Activated T-cell treated with anti-CD3 and anti-CD28 coated beads, Interleukin-2, amount 50 U/mL, for 24 hours (primary cell): ENCODE measurements around the gene TRAF2.

Experiments
- DNase-seq: peaks from one replicate; pipeline ENCODE4 v3.0.0-alpha.2; 2020
- H3K27ac Mint-ChIP-seq: 2 replicates; pipeline ENCODE4 v1.8.0; 2020; ENCODE audit warnings: mild to moderate bottlenecking, mixed read lengths
- H3K27me3 Mint-ChIP-seq: 2 replicates; pipeline ENCODE4 v1.8.0; 2020; ENCODE audit warnings: mixed read lengths
- H3K36me3 Mint-ChIP-seq: 2 replicates; pipeline ENCODE4 v1.8.0; 2020; ENCODE audit warnings: low read depth, mixed read lengths
- H3K4me1 Mint-ChIP-seq: 2 replicates; pipeline ENCODE4 v1.8.0; 2020; ENCODE audit warnings: low read depth, mixed read lengths
- H3K4me3 Mint-ChIP-seq: 2 replicates; pipeline ENCODE4 v1.8.0; 2020; ENCODE audit warnings: mild to moderate bottlenecking, moderate library complexity, mixed read lengths
- H3K9me3 Mint-ChIP-seq: 2 replicates; pipeline ENCODE4 v1.8.0; 2020; ENCODE audit warnings: mixed read lengths

TRAF2 gene

GRCh38 chr9:136851941-136852663, 34.2 kb upstream of the TRAF2 start, which contains the start of gene MAMDC4:
Gene MAMDC4 (plus strand): TSS chr9:136852346. CDS start chr9:136852417, 71 bp downstream.
- DNase-seq, result no peak
- H3K36me3 Mint-ChIP-seq, result peaks cover 26% of the 10 kb centered on the region
- H3K27ac Mint-ChIP-seq, result no peak within 1 kb of the TSS
- peaks cover 13% of the 10 kb centered on the region for H3K4me1 Mint-ChIP-seq
- H3K4me3 Mint-ChIP-seq, result no peak within 1 kb of the TSS
- no peaks in the 10 kb centered on the region for H3K9me3 Mint-ChIP-seq
- H3K27me3 Mint-ChIP-seq, result peaks cover 9% of the 10 kb centered on the region

GRCh38 chr9:136852664-136853595, 33.4 kb upstream of the TRAF2 start:
- H3K36me3 Mint-ChIP-seq, result peaks cover 25% of the 10 kb centered on the region

GRCh38 chr9:136853596-136854112, 32.7 kb upstream of the TRAF2 start:
- Mint-ChIP-seq H3K36me3 (peaks cover 23% of the 10 kb centered on the region), H3K4me1 (peaks cover 6% of the 10 kb centered on the region), H3K4me3 (no peak overlapping the region), H3K27ac (no peak overlapping the region), H3K27me3 (no peaks in the 10 kb centered on the region), H3K9me3 (no peaks in the 10 kb centered on the region)
- no peak for DNase-seq

More at GRCh38 chr9:136852664-136853595, 33.4 kb upstream of the TRAF2 start:
- DNase-seq, result no peak
- H3K27me3 Mint-ChIP-seq, result peaks cover 2% of the 10 kb centered on the region
- H3K9me3 Mint-ChIP-seq, result no peaks in the 10 kb centered on the region
- H3K27ac Mint-ChIP-seq, result no peak overlapping the region
- H3K4me1 Mint-ChIP-seq, result peaks cover 8% of the 10 kb centered on the region
- H3K4me3 Mint-ChIP-seq, result no peak overlapping the region

- Mint-ChIP-seq H3K36me3 (peaks cover 19% of the 10 kb centered on the region), H3K27me3 (no peaks in the 10 kb centered on the region), H3K9me3 (no peaks in the 10 kb centered on the region), H3K27ac (peak overlapping the region; percentile 18), H3K4me1 (peaks cover 6% of the 10 kb centered on the region), H3K4me3 (no peak overlapping the region)
- DNase-seq, result no peak
Measured at GRCh38 chr9:136854113-136854841, 32.0 kb upstream of the TRAF2 start.

GRCh38 chr9:136854842-136855460, 31.4 kb upstream of the TRAF2 start:
- Mint-ChIP-seq H3K27me3 (no peaks in the 10 kb centered on the region), H3K36me3 (peaks cover 16% of the 10 kb centered on the region), H3K27ac (peak overlapping the region; percentile 18), H3K4me1 (peaks cover 3% of the 10 kb centered on the region), H3K4me3 (no peak overlapping the region), H3K9me3 (no peaks in the 10 kb centered on the region)
- no peak for DNase-seq

- Mint-ChIP-seq H3K4me3 (no peak overlapping the region), H3K36me3 (peaks cover 16% of the 10 kb centered on the region), H3K27ac (no peak overlapping the region)
Measured at GRCh38 chr9:136855461-136856078, 30.7 kb upstream of the TRAF2 start.

GRCh38 chr9:136856079-136856476, 30.2 kb upstream of the TRAF2 start:
- Mint-ChIP-seq H3K4me1 (no peaks in the 10 kb centered on the region), H3K27me3 (no peaks in the 10 kb centered on the region), H3K36me3 (peaks cover 15% of the 10 kb centered on the region), H3K9me3 (no peaks in the 10 kb centered on the region), H3K4me3 (no peak overlapping the region), H3K27ac (no peak overlapping the region)
- DNase-seq, result no peak

More at GRCh38 chr9:136855461-136856078, 30.7 kb upstream of the TRAF2 start:
- H3K4me1 Mint-ChIP-seq, result no peaks in the 10 kb centered on the region
- no peak for DNase-seq
- H3K27me3 Mint-ChIP-seq, result no peaks in the 10 kb centered on the region
- no peaks in the 10 kb centered on the region for H3K9me3 Mint-ChIP-seq

GRCh38 chr9:136856541-136857141, 29.7 kb upstream of the TRAF2 start:
- Mint-ChIP-seq H3K9me3 (no peaks in the 10 kb centered on the region), H3K4me1 (no peaks in the 10 kb centered on the region), H3K27ac (no peak overlapping the region), H3K4me3 (no peak overlapping the region), H3K36me3 (peaks cover 14% of the 10 kb centered on the region), H3K27me3 (no peaks in the 10 kb centered on the region)
- DNase-seq, result no peak

GRCh38 chr9:136857166-136857565, 29.1 kb upstream of the TRAF2 start:
- no peaks in the 10 kb centered on the region for H3K4me1 Mint-ChIP-seq
- DNase-seq, result no peak
- H3K36me3 Mint-ChIP-seq, result peaks cover 17% of the 10 kb centered on the region
- no peaks in the 10 kb centered on the region for H3K9me3 Mint-ChIP-seq
- no peak overlapping the region for H3K27ac Mint-ChIP-seq
- H3K27me3 Mint-ChIP-seq, result no peaks in the 10 kb centered on the region
- H3K4me3 Mint-ChIP-seq, result no peak overlapping the region

GRCh38 chr9:136857581-136858412, 28.5 kb upstream of the TRAF2 start:
- Mint-ChIP-seq H3K27me3 (no peaks in the 10 kb centered on the region), H3K27ac (no peak overlapping the region)

GRCh38 chr9:136858452-136858843, 27.9 kb upstream of the TRAF2 start:
- H3K4me3 Mint-ChIP-seq, result no peak overlapping the region
- H3K27ac Mint-ChIP-seq, result no peak overlapping the region
- H3K27me3 Mint-ChIP-seq, result no peaks in the 10 kb centered on the region
- no peaks in the 10 kb centered on the region for H3K9me3 Mint-ChIP-seq
- no peak for DNase-seq
- peaks cover 28% of the 10 kb centered on the region for H3K36me3 Mint-ChIP-seq
- peaks cover under 1% of the 10 kb centered on the region for H3K4me1 Mint-ChIP-seq

More at GRCh38 chr9:136857581-136858412, 28.5 kb upstream of the TRAF2 start:
- Mint-ChIP-seq H3K4me1 (no peaks in the 10 kb centered on the region), H3K4me3 (no peak overlapping the region), H3K36me3 (peaks cover 22% of the 10 kb centered on the region), H3K9me3 (no peaks in the 10 kb centered on the region)
- DNase-seq, result no peak

GRCh38 chr9:136858844-136859757, 27.2 kb upstream of the TRAF2 start:
- H3K27ac Mint-ChIP-seq, result no peak overlapping the region
- H3K27me3 Mint-ChIP-seq, result no peaks in the 10 kb centered on the region
- no peak overlapping the region for H3K4me3 Mint-ChIP-seq
- H3K9me3 Mint-ChIP-seq, result no peaks in the 10 kb centered on the region
- DNase-seq, result no peak
- peaks cover 35% of the 10 kb centered on the region for H3K36me3 Mint-ChIP-seq
- peaks cover 7% of the 10 kb centered on the region for H3K4me1 Mint-ChIP-seq
